ENCODE results near the gene SLC9A9.

GRCh38 chr3:143358793-143359491 lies 489.3 kb downstream of the SLC9A9 start:
- TF ChIP-seq CTCF (IDR thresholded peaks at IDR 0.05; ENCODE audit: low read depth, low read length) (no peak), EZH2phosphoT487 (IDR thresholded peaks at IDR 0.05; ENCODE audit: low read depth) (no peak)
